Measurements from ENCODE around the gene SPOCK2. TPM values are rescaled to one million over a fixed set of nuclear protein-coding genes. Genes with fewer than 3 reads are reported as not detected.

The SPOCK2 gene
- total RNA-seq, 1 donor from 2014 or later = 187 TPM

- H3K4me3 ChIP-seq = no peak overlapping the region
- H3K36me3 ChIP-seq = no peaks in the 10 kb centered on the region
- TF ChIP-seq CTCF (IDR thresholded peaks at IDR 0.05) = no peak
- intact Hi-C loops (cut with DNase I) = no loop called here
- no peaks in the 10 kb centered on the region for H3K27me3 ChIP-seq
- no peak overlapping the region for H3K27ac ChIP-seq
- DNase-seq (peak; percentile 22), ATAC-seq (no peak)
- no peaks in the 10 kb centered on the region for H3K4me1 ChIP-seq
- no peaks in the 10 kb centered on the region for H3K9me3 ChIP-seq
These were observed 11.6 kb downstream of the SPOCK2 start for GRCh38 chr10:72076756-72077155.

GRCh38 chr10:72075376-72076115 is 12.8 kb downstream of the SPOCK2 start:
- no peaks in the 10 kb centered on the region for H3K27me3 ChIP-seq
- H3K9me3 ChIP-seq = no peaks in the 10 kb centered on the region
- no peak for TF ChIP-seq CTCF (IDR thresholded peaks at IDR 0.05)
- peaks cover under 1% of the 10 kb centered on the region for H3K4me1 ChIP-seq
- intact Hi-C loops (cut with DNase I) = no loop called here
- no peak overlapping the region for H3K4me3 ChIP-seq
- no peak for ATAC-seq
- no peak overlapping the region for H3K27ac ChIP-seq
- H3K36me3 ChIP-seq = no peaks in the 10 kb centered on the region
- peak; percentile 54 for DNase-seq

DNA sequence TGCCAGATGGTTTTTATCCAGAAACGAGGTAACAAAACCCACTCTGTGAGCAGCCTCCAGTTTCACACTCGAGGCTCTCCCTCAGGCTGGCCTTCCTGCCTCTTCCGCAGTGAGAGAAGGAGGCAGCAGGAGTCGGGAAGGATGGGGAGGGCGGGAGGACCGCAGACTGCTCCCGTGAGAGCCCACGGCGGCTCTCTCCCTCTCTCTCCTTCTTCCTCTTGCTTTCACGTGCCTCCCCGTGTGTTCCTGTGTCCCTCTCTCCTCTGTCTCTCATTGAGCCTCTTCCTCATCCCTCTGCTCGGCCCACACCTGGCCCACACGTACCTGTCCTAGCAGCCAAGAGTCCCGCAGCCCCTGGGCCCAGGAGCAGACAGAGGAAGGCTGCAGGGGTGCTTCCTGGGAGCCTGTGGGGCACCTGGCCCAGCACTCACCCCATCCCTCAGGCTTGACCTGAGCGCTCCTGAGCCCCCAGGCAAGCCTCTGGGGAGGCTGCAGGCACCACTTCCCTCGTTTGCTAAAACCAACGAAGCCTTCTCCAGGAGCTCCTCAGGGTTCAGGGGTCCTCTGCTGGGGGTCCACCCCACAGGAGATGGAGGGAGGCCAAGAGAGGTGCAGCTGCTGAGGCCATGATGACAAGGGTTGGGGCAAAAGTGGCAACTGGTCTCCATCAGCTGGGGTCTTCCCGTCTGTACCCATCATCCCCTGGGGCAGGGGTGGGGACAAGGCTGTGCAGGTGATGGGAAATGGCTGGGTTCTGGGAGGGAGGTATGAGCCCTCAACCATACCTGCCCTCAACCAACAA is 13.6 kb downstream of the SPOCK2 start:
- Histone ChIP-seq H3K36me3 (no peaks in the 10 kb centered on the region), H3K4me1 (peaks cover 5% of the 10 kb centered on the region), H3K9me3 (no peaks in the 10 kb centered on the region), H3K27me3 (no peaks in the 10 kb centered on the region), H3K4me3 (no peak overlapping the region), H3K27ac (no peak overlapping the region)
- no peak for TF ChIP-seq CTCF (IDR thresholded peaks at IDR 0.05)
- intact Hi-C loops (cut with DNase I) = no loop called here
- DNase-seq = peak; percentile 50
- no peak for ATAC-seq

GRCh38 chr10:72073708-72074573 is 14.4 kb downstream of the SPOCK2 start:
- intact Hi-C loops (cut with DNase I) = no loop called here
- no peak for ATAC-seq
- no peak for TF ChIP-seq CTCF (IDR thresholded peaks at IDR 0.05)

GRCh38 chr10:72072639-72073038 is 15.7 kb downstream of the SPOCK2 start:
- DNase-seq = peak; percentile 20
- no peak for TF ChIP-seq CTCF (IDR thresholded peaks at IDR 0.05)

More at GRCh38 chr10:72073708-72074573, 14.4 kb downstream of the SPOCK2 start:
- peak; percentile 40 for DNase-seq
- Histone ChIP-seq H3K27me3 (no peaks in the 10 kb centered on the region), H3K9me3 (no peaks in the 10 kb centered on the region), H3K27ac (no peak overlapping the region), H3K4me1 (peaks cover 5% of the 10 kb centered on the region), H3K36me3 (no peaks in the 10 kb centered on the region), H3K4me3 (no peak overlapping the region)

More at GRCh38 chr10:72072639-72073038, 15.7 kb downstream of the SPOCK2 start:
- Histone ChIP-seq H3K36me3 (no peaks in the 10 kb centered on the region), H3K27me3 (no peaks in the 10 kb centered on the region), H3K4me3 (no peak overlapping the region), H3K9me3 (no peaks in the 10 kb centered on the region), H3K4me1 (peaks cover 5% of the 10 kb centered on the region), H3K27ac (no peak overlapping the region)
- no peak for ATAC-seq
- intact Hi-C loops (cut with DNase I) = no loop called here
